GM12801 (cell line): ENCODE measurements around the gene CEP57.

ENCODE experiments used
- TF ChIP-seq, protein P1 (sequence below): IDR thresholded peaks from one replicate; pipeline ENCODE4 v1.5.1; 2011; ENCODE audit warnings: control low read depth; ENCODE audit not compliant: insufficient read length; ENCODE audit errors: extremely low read depth

Gene CEP57

DNA sequence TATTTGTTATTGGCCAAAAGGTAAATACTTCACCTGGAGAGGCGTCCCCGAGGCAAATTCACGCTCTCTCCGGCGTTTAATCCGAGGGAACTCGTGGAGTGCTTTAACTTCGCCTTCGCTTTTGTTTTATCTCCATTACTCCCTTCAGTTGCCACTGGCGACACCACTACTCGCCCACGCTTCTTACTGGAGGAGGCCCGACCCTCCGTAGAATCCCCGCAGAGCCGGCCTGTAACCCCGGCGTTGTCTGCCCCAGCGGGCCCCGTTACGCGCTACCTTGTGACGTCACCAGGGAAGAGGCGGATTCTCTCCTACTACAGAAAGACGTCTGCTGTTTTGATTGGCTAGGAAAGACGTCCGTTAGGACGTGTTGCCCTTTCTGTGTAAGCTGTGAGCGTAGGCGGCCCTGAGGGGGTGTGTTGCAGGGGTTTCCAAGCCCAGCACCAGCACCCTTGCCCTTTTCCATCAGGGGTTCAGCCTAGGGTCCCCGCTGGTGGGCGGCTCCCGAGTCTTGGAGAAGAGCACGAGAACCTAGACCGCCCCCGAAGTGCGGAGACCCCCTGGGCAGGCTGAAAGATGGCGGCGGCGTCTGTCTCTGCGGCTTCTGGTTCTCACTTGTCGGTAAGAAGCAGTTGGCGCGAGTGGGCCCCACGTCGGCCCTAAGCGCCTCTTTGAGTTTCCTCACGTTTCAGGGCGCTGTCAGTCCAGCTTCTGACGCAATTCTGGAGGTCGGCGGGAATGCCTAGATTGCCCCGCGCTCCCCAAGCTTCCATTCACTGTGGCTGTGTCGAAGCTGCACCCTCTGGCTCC is at the start of gene CEP57:
Gene CEP57 (plus strand): TSS at position 376 of the 810 bp plus-strand sequence. CDS start 201 bp downstream, at position 577.
- TF ChIP-seq, protein P1, sequence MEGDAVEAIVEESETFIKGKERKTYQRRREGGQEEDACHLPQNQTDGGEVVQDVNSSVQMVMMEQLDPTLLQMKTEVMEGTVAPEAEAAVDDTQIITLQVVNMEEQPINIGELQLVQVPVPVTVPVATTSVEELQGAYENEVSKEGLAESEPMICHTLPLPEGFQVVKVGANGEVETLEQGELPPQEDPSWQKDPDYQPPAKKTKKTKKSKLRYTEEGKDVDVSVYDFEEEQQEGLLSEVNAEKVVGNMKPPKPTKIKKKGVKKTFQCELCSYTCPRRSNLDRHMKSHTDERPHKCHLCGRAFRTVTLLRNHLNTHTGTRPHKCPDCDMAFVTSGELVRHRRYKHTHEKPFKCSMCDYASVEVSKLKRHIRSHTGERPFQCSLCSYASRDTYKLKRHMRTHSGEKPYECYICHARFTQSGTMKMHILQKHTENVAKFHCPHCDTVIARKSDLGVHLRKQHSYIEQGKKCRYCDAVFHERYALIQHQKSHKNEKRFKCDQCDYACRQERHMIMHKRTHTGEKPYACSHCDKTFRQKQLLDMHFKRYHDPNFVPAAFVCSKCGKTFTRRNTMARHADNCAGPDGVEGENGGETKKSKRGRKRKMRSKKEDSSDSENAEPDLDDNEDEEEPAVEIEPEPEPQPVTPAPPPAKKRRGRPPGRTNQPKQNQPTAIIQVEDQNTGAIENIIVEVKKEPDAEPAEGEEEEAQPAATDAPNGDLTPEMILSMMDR, result no peak

DNA sequence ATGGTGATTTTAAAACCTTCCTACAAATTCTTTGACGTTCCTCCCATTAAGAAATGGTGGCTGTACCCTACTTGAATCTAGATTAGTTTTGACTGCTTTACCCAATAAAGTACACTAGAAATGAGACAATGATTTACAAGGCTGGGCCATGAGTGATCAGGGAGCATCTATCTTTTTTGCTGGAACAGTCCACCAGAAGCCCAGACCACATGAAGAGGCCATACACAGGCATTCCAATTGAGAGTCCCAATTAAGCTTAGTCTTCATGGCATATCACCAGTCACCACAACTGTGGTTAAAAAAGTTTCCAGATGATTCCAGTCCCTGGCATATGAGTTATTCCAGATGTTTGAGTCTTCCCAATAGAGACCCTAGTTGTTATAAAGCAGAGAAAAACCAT is 40.2 kb upstream of the CEP57 start:
- TF ChIP-seq, protein P1, result no peak

DNA sequence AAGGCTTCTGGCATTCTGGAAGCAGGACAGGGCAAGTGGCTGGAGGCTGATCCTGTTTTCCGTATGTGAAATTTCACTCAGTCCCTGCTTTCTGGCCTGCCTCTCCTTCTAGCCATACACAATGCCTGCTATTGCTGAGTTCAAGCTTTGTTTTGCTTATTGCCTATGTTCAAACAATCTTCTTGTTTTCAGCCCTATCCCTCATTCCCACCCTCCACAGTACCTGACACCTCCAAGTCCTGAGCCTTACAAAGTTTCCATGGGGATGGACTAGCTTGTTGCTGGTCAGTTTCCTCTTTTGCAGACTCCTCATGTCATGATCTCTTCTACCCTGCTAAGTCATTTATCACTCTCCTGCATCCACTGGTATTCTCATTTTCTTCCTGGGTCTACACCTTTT is 38.8 kb upstream of the CEP57 start:
- TF ChIP-seq, protein P1, result no peak

DNA sequence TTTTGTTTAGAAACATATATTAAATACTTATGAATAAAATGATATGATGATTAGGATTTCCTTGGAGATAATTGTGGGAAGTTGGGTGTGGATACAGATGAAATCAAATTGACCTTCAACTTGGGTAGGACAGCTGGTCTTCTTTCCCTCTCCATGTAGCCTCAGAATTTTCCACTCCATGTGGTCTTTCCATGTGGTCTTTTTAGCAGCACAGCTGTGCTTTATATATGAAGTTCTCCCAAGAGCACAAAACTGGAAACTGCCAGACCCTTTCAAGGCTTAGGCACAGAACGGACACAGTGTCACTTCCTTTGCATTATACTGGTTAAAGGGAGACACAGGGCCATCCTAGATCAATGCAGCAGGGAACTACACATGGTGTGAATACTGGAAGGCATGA is 29.4 kb upstream of the CEP57 start:
- TF ChIP-seq, protein P1, result no peak

DNA sequence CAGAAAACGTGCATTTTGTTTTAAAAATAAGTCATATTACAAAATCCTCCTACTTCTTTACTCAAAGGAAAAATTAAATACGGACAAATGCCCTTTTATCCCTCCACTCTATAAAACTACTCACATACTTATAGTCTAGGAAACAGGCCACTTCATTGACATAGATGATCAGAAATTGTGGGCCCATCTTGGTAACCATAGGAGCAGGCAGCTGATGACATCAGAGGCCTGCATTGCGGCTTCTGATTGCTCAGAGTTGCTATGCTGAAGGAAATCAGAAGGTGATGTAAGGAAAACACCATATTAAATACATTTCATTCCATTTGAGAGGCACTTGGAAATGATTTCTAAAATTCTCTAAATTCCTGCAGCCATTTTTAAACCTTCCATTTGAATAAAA is 27.8 kb upstream of the CEP57 start:
- TF ChIP-seq, protein P1, result no peak

DNA sequence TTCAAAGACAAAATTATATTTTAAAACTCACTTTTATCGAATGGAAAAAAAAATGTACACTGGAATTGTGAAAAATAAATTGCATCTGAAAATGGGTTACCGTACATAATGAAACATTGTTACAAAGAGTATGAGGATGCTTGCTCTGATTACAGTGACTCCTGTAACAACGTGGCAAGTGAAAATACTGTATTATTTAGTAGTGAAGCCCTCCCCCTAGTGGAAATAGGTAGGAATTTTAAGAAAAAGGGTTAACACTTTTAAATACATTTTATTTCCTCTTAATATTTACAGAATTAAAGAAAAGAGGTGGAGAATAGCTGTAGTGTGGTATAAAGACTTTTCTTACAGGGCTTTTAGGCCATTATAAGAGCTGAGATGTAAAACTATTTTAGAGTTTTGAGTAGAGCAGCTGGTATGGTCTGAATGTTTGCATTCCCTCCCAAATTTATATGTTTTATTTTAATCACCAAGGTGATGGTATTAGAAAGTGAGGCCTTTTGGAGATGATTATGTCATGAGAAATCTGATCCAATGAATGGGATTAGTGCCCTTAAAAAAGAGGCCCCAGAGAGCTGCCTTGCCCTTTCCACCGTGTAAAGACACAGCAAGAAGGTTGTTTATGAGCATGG is 25.9 kb upstream of the CEP57 start:
- TF ChIP-seq, protein P1, result no peak

DNA sequence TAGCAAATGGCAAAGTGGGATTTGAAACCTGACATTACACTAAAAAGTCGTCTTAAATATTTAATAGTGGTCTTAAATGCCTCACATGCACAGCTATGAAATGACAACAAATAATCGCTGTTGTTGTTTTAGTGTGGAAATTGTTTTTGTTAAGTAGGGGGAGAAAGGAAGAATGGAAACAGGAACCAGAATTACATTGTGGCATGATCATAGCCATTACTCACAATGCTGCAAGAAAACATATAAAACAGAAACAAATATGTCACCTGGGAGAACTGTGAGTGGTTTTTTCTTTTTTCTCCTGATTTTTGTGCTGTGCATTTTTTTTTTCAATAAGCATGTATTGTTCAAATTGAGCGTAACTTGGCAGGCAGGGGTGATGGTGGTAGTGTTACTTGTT is 23.6 kb upstream of the CEP57 start:
- TF ChIP-seq, protein P1, result no peak
